Measurements from ENCODE around the gene CIAPIN1. TPM values are rescaled to one million over a fixed set of nuclear protein-coding genes. Genes with fewer than 3 reads are reported as not detected.

The CIAPIN1 gene
- total RNA-seq, 1 experiment from 2014 or later, result 68.5 TPM

DNA sequence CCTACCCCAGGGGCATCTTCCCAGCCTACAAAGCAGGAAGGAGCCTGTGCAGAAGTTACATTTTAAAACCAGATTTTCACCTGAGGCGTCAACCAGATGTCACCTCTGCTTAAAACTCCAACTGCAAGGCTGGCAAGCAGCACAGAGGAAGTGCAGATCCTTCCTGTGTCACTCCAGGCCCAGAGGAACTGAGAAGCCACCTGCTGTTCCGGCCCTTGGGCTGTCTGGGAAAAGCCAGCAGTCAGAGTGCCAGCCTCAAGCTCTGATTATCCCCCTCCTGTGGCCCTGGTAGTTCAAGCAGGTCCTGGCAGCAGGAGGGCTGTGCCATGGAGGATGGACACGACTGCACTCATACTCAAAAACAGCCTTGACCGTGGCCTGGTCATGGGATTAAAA, 25.5 kb upstream of the CIAPIN1 start:
- POLR2A ChIA-PET, result interaction anchor here (1.7 kb wide), 1 partner anchor 10 kb away, joined by 7 read pairs; the partner anchor contains the start of gene POLR2C
- peaks cover 33 to 46% of the 10 kb centered on the region in 2 experiments; a peak in 3 of 4 replicates for H3K36me3 ChIP-seq (ENCODE audit: control insufficient read depth in 1 of 2, insufficient read depth in 2 of 2, low read length in 2 of 2)
- H3K9ac ChIP-seq (ENCODE audit: low read length), result no peak overlapping the region
- H3K27me3 ChIP-seq (ENCODE audit: insufficient read depth, low read length), result no peaks in the 10 kb centered on the region
- RAD21 ChIA-PET (ENCODE audit: low non-redundant PET in 1 of 2, low total read pairs in 2 of 2, uncharacterized antibody in 2 of 2, unreplicated experiment in 2 of 2), result no interaction called here
- BruUV-seq (replicated peaks), result no TSS peak
- CTCF ChIA-PET, result interaction anchor here (1.4 kb wide), 1 partner anchor 10 kb away, joined by 3 read pairs; the partner anchor contains the start of gene POLR2C
- H3K4me3 ChIP-seq (replicated peaks in 1 of 2; ENCODE audit: low read depth in 1 of 2, low read length in 2 of 2), result no peak overlapping the region
- H3K9me2 ChIP-seq (ENCODE audit: insufficient read depth), result no peaks in the 10 kb centered on the region
- intact Hi-C loops (cut with micrococcal nuclease), result no loop called here
- H4K20me1 ChIP-seq (ENCODE audit: insufficient read depth), result no peaks in the 10 kb centered on the region
- no peak overlapping the region for H2AFZ ChIP-seq (ENCODE audit: low read depth, low read length, poor library complexity, severe bottlenecking)
- H3K9me3 ChIP-seq (ENCODE audit: control insufficient read depth in 1 of 2, insufficient read depth in 1 of 2, low read depth in 1 of 2, low read length in 2 of 2), result no peaks in the 10 kb centered on the region
- H3K4me1 ChIP-seq (ENCODE audit: control insufficient read depth in 1 of 2, insufficient read depth in 2 of 2, low read length in 2 of 2), result peaks cover 11 to 17% of the 10 kb centered on the region in 2 experiments; a peak in 3 of 4 replicates
- no peaks in the 10 kb centered on the region for H3K79me2 ChIP-seq (ENCODE audit: insufficient read depth, low read length)
- no peak for DNase-seq (ENCODE audit: low read depth, low spot score)
- H3K27ac ChIP-seq (ENCODE audit: low read depth, low read length), result no peak overlapping the region
- H3K4me2 ChIP-seq (ENCODE audit: low read length), result no peak overlapping the region
- no peak for ATAC-seq
- TF ChIP-seq RAD21 (IDR thresholded peaks at IDR 0.05; ENCODE audit: low read depth), result no peak
- TF ChIP-seq, protein P1, sequence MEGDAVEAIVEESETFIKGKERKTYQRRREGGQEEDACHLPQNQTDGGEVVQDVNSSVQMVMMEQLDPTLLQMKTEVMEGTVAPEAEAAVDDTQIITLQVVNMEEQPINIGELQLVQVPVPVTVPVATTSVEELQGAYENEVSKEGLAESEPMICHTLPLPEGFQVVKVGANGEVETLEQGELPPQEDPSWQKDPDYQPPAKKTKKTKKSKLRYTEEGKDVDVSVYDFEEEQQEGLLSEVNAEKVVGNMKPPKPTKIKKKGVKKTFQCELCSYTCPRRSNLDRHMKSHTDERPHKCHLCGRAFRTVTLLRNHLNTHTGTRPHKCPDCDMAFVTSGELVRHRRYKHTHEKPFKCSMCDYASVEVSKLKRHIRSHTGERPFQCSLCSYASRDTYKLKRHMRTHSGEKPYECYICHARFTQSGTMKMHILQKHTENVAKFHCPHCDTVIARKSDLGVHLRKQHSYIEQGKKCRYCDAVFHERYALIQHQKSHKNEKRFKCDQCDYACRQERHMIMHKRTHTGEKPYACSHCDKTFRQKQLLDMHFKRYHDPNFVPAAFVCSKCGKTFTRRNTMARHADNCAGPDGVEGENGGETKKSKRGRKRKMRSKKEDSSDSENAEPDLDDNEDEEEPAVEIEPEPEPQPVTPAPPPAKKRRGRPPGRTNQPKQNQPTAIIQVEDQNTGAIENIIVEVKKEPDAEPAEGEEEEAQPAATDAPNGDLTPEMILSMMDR (IDR thresholded peaks at IDR 0.05 in 2 of 3, conservative IDR thresholded peaks at IDR 0.05 in 1 of 3; ENCODE audit: borderline replicate concordance in 1 of 3, insufficient read depth in 1 of 3, low read depth in 2 of 3, low read length in 2 of 3), result no peak
- TF ChIP-seq EGR1 (IDR thresholded peaks at IDR 0.05; ENCODE audit: low read depth), result no peak
- TF ChIP-seq SIN3A (IDR thresholded peaks at IDR 0.05; ENCODE audit: low read depth), result no peak
- no peak for TF ChIP-seq FOSL1 (IDR thresholded peaks at IDR 0.05; ENCODE audit: low read depth)
- TF ChIP-seq MAX (IDR thresholded peaks at IDR 0.05), result no peak
- no peak for TF ChIP-seq ZNF274 (IDR thresholded peaks at IDR 0.05; ENCODE audit: low read depth, low read length)
- TF ChIP-seq POLR2AphosphoS5 (IDR thresholded peaks at IDR 0.05; ENCODE audit: low read depth, low read length), result no peak
- no peak for TF ChIP-seq ELF1 (IDR thresholded peaks at IDR 0.05; ENCODE audit: borderline replicate concordance, low read depth)
- TF ChIP-seq EZH2 (IDR thresholded peaks at IDR 0.05), result no peak
- TF ChIP-seq SP1 (IDR thresholded peaks at IDR 0.05; ENCODE audit: low read depth), result no peak
- TF ChIP-seq, protein P2, sequence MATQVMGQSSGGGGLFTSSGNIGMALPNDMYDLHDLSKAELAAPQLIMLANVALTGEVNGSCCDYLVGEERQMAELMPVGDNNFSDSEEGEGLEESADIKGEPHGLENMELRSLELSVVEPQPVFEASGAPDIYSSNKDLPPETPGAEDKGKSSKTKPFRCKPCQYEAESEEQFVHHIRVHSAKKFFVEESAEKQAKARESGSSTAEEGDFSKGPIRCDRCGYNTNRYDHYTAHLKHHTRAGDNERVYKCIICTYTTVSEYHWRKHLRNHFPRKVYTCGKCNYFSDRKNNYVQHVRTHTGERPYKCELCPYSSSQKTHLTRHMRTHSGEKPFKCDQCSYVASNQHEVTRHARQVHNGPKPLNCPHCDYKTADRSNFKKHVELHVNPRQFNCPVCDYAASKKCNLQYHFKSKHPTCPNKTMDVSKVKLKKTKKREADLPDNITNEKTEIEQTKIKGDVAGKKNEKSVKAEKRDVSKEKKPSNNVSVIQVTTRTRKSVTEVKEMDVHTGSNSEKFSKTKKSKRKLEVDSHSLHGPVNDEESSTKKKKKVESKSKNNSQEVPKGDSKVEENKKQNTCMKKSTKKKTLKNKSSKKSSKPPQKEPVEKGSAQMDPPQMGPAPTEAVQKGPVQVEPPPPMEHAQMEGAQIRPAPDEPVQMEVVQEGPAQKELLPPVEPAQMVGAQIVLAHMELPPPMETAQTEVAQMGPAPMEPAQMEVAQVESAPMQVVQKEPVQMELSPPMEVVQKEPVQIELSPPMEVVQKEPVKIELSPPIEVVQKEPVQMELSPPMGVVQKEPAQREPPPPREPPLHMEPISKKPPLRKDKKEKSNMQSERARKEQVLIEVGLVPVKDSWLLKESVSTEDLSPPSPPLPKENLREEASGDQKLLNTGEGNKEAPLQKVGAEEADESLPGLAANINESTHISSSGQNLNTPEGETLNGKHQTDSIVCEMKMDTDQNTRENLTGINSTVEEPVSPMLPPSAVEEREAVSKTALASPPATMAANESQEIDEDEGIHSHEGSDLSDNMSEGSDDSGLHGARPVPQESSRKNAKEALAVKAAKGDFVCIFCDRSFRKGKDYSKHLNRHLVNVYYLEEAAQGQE (IDR thresholded peaks at IDR 0.05; ENCODE audit: low read depth), result no peak
- TF ChIP-seq SRF (IDR thresholded peaks at IDR 0.05; ENCODE audit: low read depth), result no peak
- TF ChIP-seq CEBPB (IDR thresholded peaks at IDR 0.05; ENCODE audit: low read depth), result no peak
- no peak for TF ChIP-seq ZFX (IDR thresholded peaks at IDR 0.05)
- no peak for TF ChIP-seq JUND (IDR thresholded peaks at IDR 0.05)
- TF ChIP-seq YY1 (IDR thresholded peaks at IDR 0.05; ENCODE audit: extremely low read depth, insufficient replicate concordance, low read depth, low read length), result no peak
- TF ChIP-seq POLR2A (IDR thresholded peaks at IDR 0.05; ENCODE audit: borderline replicate concordance, extremely low read depth, insufficient read depth, insufficient read length), result no peak
- TF ChIP-seq, protein P3, sequence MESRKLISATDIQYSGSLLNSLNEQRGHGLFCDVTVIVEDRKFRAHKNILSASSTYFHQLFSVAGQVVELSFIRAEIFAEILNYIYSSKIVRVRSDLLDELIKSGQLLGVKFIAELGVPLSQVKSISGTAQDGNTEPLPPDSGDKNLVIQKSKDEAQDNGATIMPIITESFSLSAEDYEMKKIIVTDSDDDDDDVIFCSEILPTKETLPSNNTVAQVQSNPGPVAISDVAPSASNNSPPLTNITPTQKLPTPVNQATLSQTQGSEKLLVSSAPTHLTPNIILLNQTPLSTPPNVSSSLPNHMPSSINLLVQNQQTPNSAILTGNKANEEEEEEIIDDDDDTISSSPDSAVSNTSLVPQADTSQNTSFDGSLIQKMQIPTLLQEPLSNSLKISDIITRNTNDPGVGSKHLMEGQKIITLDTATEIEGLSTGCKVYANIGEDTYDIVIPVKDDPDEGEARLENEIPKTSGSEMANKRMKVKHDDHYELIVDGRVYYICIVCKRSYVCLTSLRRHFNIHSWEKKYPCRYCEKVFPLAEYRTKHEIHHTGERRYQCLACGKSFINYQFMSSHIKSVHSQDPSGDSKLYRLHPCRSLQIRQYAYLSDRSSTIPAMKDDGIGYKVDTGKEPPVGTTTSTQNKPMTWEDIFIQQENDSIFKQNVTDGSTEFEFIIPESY (IDR thresholded peaks at IDR 0.05; ENCODE audit: extremely low read depth, insufficient replicate concordance, low read length), result no peak
